Activated CD8-positive, alpha-beta memory T cell treated with anti-CD3 and anti-CD28 coated beads, Interleukin-2, amount 50 U/mL, for 48 hours (primary cell): ENCODE results near the gene BEND5.

Experiments
- DNase-seq: peaks from one replicate; pipeline ENCODE4 v3.0.0-alpha.2; 2020

The BEND5 gene

DNA sequence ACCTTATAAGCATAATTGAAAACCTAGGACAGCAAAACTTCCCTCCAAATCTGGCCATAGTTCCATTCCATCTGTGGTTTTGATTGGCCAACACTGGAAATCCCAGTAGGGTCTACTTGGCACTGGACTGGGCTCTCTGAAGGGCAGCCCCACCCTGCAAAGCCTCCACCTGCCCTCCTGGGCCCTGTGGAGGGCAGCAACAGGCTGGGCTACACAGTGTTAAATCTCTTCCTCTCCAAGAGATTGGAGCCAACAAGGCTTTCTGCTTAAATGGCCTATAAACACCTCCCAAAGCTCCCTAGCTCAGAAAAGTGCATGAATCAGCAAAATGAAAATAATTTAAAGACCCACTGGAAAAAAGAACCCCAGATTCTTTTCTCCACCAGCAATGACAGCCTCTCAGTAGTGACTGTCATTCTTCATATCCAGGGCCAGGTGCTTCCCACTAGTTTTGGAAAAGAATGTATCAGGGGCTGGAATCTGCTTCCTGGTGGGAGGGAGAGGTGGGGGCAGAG lies 58.5 kb downstream of the BEND5 start:
- DNase-seq = no peak

DNA sequence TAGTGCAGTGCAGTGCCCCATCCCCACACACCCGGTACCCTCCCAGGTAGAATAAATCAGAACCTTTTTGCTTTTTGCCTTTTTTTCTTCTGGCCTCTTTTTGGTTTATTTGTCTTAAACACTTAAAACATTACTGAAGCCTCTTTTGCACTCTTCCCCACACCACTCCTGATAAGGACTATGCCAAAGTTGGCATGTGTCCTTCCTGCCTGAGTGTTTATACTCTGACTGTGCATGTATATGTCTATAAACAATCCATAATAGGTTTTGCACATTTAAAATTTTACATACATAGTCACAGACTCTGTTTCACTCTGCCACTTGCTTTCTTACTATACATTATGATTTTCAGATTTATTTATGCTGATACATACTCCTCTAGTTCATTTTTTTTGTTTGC lies 59.6 kb downstream of the BEND5 start:
- DNase-seq = no peak

DNA sequence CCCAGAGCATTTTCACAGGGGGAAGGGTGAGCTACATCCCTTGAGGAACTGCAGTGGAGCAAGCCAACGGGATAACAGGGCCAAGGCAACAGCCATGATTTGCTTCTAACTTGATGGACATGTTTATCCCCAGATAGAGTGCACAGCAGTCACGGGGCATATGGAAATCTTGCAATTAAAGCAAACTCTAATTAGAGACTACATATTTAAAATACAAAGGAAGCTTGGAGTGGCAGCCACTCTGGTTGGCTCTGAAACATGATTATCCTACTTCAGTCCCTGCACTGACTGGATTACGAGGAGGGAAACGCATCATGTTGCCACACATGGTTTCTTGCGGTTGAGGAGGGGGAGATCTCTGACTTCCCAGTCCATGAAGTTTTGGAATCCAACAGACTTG lies 60.8 kb downstream of the BEND5 start:
- no peak for DNase-seq

DNA sequence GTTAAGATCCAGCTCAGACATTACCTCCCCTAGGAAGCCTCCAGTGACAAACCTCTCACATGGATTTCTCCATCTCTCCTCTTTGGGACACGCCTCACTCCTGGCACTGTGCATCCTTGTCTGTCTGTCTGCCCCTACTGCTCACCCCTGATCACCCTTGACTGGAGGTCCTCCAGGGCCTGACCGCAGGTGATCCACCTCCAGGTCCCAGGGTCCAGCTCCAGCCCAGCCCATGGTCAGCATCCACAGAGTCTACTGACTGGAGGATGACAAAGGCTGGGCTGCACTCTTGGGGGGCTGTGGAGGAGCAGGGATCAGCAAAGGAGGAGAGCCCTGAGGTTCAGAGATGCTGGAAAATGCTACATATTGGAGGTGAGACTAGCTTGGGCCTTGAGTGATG lies 65.8 kb downstream of the BEND5 start:
- DNase-seq = no peak

DNA sequence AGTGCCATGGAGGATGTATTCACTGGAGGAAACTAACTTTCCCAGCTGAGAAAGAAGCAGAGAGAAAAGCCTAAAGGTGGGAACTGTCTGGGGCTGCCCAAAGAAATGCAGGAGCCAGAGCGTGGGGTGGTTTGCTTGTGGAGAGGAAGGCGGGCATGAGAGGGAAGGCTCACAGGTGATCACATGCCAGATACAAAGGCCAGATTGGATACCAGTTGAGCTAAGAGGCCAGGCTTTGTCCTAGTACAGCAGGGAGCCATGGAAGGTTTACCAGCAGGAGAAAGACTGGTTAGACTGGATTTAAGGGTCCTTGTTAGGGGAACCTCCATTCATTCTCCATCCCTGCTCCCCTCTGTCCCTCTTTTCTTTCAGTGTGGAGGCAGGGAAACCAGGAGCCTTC lies 66.4 kb downstream of the BEND5 start:
- DNase-seq = no peak

DNA sequence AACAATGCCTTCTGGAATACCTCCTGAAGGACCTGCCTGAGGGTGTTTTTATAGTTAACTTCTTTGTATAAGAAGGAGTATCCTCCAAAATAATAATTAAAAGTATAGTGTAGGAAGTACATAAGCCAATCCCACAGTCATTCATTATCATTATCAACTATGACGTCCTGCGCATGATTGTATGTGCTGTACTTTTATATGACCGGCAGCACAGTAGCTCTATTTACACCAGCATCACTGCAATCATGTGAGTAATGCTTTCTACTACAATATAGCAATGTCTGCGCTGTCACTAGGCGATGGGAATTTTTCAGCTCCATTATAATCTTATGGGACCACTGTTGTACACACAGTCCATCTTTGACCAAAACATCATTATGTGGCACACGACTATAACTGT lies 72.0 kb downstream of the BEND5 start:
- no peak for DNase-seq

DNA sequence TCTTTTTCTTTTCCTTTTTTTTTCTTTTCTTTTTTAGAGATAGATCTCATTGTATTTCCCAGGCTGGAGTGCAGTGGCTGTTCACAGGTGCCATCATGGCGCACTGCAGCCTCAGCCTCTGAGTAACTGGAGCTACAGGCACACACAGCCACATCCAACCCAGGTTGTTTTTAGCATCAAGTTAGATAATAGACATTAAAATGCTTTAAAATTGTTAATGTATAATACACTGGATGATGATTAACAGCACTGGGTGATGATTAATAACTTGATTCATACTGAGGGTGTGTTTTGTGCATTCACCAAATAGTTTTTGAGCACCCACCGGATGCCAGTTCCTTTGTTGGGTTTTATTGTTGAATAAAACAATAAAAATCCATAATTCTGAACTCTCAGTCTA lies 75.2 kb downstream of the BEND5 start:
- DNase-seq = no peak

DNA sequence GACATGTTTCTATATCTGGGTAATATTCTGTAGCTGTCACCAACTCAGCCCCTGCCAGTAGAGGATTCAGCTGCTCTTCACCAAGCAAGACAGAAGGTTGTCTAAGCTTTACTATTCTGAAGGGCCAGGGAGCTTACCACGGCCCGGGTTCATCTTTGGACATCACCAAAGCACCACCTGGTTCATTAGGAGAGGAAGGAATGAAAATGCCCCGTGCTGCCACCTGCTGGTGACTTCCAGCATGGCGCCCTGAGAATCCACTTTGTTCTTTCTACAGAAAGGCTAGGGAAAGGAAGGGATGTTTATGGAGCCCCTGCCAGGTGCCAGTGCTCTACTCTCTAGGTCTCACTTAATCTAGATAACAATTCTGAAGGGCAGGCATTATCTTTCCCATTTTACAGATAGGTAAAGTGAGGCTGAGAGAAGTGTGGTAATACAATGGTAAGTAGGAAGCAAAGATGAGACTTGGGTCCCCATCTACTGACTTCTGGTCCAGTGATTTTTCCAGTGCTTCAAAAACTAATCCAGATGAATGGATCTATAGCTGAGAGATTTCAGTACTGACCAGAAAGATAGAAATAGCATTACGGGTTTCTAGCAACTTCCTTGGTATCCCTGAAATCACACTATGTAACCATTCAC lies 79.5 kb downstream of the BEND5 start:
- peak; percentile 90 for DNase-seq

DNA sequence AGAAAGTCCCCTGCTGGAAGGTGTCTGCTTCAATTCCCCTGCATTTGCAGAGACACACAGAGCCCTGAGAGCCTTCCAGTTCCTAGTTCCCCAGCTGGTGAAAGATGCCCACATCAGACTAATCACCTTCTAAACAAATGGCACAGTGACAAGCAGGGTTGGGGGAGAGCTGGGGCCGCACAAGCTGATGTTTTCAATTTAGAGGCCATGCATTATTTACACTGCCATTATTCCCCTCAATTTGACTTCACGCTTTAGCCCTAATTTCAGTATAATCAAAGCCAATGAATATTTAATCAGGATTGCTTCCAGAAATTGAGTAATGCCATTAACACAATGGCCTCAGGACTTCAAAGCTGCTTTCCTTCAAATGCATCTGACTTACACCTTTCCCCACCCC lies 81.5 kb downstream of the BEND5 start:
- DNase-seq = no peak

DNA sequence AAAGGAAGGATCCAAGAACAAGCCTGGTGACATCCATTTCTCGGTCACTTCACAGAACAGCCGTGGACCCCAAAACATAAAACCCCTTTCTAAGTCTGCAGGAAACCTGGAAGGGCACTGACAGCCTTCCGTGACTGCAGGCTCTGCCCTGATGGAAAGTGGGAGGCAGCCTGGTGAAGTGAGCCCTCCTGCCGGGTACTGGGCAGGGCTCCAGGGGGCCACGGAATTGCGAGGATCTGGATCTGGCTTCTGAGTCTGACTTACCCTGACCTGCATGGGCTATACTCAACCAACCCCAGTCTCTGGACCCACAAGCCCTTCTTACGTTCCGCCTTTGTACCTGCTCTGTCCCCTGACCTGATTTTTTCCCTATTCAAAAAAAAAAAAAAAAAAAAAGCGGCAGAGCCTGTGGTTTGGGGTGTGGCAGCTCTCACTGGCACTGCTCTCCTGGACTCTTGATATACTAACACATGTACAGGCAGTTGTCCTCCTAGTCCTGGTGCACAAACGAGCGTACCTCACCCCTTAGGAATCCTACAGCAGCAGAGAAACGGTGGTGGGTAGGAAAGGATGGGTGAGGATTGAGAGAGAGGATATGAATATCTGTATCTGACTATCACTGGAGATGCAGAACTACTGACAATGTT lies 82.9 kb downstream of the BEND5 start:
- no peak for DNase-seq

DNA sequence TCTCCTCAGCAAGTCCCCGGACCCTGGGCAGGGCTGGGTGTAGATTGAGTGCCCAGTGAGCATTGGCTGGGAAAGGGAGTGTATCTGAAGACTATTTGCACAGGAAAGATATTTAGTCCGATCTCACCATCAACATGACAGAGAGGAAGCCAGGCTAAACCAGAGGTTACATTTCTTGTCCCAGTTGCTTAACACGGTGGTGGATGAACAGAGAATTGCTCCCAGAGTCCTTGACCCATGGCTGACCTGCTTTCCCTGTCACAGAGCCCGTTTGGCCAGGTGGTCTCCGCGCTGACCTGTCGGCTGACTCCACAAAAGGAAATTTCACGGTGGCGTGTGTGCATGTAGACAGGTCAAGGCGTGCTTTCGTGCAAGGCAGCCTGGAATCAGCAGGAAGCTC lies 83.5 kb downstream of the BEND5 start:
- no peak for DNase-seq

DNA sequence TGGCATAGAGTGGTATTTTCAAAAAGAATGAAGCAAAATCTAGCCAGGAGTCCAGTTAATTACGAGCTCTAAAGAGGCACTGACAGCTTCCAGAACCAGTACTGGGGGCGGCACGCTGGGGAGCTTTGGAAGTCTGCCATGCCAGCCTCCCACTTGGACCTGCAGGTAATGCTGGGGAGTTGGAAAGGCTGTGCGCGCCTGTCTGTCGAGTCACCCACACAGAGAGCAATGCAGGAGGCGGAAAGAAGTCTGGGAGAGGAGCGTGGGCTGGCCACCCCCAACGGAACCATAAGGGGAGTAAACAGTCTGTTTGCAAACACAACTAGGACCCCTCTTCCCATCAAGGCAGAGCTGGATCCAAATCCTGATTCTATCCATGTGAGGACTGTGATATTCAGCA lies 84.5 kb downstream of the BEND5 start:
- DNase-seq = no peak

DNA sequence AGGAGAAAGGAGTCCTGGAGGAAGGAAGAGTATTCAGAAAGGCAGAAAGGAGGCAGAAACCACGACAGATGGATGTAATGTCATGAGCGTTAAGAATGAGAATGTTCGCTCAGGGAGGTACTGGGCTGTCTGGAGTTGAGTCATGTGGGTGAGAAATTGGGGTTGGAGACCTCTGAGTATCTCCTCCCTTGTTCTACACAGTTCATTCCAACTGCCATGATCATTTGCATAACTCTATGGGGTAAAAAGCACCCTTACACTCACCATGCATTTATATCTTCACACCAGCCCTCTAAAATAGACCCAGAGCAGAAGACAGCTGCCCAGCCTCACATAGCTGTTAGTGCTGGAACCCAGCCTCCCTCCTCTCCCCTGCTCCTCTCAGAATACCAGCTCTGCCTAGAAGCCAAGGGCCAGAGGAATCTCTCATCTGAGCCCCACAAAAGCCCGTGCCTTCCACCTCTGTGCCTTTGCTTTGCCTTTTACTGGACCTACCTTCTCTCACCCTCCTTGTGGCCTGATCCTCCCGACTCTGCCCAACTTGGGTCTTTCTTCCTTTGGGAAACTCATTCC lies 85.2 kb downstream of the BEND5 start:
- no peak for DNase-seq

DNA sequence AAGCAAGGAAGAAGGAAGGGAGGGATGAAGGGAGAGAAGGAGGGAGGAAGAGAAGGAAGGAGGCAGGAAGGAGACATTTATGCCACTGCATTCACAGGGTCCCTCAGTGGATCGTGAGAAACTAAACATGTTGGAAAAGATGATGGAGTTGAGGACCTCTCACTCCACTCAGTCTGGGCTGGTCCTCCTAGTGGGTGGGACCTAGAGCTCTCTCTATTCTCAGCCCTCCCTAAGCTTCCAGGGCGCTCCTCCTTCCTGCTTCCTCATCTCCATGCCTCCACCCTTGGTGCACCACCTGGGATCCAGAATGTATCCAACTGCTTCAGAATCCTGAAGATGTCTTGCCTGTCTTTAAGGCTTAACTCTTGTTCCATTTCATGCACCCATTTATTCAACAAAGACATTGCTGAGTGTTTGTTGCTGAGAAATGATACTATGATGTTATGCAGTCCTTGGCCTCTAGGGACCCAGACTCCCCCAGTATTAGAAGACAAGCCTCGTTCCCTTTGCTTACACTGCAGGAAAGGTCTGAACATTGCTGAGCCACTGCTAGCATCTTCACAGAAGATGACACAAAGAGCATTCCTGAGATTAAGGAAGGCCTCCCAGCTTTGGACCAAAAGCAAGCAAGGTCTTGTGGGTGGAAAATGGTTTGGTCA lies 88.5 kb downstream of the BEND5 start:
- no peak for DNase-seq

DNA sequence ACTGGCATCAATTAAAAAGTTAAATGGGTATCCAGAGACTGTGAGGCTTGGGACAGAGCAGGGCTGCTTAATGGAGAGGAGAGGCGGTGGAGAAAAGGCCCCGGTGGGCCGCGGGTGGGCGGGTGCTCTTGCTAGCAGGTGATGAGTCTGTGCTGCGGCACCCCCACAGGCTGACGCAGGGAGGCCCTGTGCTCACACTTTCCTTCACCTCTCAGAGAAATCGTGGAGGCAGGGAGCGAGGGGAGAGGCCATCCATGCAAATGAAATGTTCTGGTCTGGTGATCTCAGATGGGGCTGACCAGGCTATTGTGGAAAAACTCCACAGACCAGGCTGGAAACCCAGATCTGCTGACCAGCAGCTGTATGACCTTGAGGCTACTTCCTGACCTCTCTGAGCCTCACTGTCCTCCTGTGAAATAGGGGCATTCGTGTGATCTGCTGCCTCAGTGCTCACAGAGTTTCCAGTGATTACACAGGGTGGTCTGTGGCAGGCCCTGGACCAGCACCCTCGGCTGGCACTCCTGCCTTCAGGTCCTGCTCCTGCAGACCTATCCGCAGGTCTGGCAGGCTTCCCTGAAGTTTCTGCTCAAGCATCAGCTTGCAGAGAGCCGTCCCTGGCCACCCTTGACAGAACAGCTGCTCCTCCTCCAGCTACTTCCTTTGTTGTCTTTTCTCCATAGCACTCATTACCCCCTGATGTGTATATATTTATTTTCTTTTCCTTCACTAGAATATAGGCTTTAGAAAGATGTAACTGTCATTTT lies 89.2 kb downstream of the BEND5 start:
- DNase-seq = no peak

DNA sequence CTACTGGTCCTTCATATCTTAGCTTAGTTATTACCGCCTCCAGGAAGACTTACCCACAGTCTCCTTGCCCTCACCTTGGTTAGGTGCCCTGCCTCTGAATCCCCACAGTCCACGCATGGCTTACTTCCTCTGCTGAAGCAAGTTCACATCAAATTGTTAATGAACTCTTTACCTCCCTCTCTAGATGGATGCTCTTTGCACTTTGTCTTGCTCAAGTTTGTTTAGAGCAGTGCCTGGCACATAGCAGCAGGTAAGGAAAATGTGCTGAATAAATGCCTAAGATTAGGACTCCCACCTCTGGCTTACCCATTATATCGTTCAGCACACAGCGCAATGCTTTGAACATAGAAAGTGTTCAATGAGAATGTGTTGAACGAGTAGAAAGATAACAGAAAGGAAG lies 90.5 kb downstream of the BEND5 start:
- no peak for DNase-seq

DNA sequence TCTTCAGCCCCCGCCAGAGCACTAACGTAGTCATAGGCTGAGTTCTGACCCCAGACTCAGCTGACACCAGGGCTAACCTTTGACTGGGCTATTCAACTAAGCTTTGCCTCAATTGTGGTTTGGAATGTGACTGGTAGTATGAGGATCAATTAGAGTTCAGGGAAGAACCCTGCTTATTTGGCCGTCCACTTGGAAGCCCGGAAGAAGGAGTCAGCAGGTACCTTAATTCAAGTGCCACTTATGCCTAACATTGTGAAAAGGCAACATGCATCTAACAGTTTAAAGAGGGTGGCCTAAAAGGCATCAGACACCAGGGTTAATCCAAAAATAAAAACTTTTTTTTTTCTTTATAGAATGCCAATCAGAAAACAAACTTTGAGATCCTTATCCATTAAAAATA lies 92.3 kb downstream of the BEND5 start:
- DNase-seq = no peak

DNA sequence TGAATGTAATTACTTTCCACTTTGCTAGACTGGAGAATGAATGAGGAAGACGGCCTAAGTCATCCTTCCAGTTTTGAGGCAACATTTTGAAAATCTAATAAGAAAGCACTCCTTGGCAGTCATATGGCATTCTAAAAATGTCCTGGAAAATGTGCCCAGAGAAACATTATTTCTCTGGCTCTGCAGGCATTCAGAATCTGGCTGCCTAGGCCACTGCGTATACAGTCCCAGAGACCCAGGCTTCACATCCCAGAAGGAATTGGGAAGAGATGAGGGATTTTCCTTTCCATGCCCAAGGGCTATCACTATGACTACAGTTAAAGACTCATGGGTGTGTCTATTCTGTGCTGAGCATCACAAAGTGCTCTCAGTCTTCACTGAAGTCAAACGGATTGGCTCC lies 92.9 kb downstream of the BEND5 start:
- DNase-seq = no peak

DNA sequence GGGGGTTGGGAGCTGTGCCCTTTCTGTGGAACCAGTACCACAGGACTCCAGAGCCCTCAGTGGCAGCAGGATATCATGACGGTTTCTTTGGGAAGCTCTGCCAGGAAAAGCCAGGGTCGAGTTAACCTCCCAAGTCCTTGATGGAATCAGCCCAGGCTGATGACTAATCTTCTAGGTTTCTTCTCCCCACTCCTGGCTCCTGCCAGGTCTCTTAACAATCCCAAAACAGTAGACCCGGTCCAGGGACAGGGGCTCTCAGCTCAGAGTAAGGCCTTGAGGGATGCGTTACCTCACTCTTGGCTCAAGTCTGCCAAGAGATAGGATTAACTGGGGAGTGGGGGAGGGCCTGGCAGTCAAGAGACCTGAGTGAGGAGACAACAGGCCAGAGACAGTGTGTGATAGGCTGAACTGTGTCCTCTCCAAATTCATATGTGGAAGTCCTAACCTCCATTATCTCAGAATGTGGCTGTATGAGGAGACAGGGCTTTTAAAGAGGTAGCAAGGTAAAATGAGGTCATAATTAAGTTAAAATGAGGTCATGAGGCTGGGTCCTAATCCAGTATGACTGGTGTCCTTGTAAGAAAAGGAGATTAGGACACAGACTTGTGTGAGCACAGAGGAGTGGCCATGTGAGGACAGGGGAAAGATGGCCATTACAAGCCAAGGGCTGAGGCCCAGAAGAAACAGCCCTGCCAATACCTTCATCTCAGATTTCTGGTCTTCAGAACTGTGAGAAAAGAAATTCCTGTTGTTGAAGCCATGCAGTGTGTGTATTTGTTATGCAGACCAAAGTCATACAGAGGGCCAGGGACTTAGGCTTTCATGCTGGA lies 95.0 kb downstream of the BEND5 start:
- no peak for DNase-seq

DNA sequence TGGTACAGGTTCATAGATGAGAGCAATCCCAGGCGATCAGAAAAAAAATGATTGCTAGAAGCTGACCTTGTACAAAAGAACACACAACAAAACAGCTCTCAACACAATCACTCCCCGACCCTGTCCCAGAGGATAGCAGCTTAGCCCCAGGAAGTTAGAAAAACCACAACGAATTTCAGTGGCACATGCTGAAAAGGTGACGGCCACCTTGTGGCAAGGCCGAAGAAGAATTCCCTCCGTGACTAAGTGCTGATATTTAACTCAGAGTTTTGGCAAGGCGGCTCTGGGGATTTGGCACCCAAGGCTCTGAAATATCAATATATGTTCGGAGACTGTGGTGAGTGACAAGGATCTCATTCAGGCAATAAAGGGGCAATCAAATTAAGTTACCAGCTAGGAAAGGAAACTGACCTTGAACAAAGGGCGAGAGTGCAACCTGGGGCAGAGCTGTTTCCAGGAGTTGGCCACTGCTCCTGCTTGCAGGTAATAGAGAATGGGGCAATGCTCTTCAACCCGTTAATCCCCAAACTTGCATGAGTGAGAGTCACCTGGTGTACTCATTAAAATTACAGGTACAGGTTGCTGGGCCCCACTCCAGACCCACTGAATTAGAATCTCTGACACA lies 96.2 kb downstream of the BEND5 start:
- DNase-seq = no peak

DNA sequence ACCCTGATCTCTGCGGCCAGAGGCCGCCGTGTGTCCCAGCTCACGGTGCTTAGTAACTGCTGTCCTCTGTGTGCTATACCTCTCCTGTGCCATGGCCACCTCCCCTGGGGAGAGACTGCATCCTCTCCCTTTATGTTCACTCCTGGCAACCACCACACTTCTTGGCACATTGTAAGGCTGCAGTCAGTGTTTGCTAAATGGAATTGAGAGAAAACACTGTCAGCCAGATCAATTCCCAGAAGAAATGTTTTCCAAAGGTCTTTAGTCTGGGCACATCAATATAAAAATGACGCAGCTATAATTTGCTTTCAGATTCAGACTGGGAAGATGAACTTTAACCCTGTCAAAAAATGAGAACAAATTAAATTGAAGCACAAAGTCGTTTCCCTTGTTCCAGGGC lies 96.8 kb downstream of the BEND5 start:
- DNase-seq = no peak
